ENCODE results near the gene PMFBP1.

Gene PMFBP1

DNA sequence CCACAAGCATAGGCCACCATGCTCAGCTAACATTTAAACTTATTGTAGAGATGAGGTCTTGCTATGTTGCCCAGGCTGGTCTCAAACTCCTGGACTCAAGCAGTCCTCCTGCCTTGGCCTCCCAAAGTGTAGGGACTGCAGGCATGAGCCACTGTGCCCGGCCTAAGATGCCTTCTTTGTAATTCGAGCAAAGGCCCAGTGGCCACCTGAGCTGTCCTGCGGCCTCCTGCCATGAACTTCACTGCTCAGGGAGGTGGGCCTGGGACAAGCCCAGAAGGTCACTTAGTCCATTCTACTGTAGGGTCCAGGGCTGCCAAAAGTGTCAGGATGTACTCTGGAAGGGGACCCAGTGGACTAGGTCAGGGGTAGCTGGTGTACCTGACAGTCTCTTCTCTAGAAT, 47.8 kb downstream of the PMFBP1 start:
- H3K23ac ChIP-seq (ENCODE audit: low read length) = no peak overlapping the region
- H2BK120ac ChIP-seq (ENCODE audit: insufficient read depth, low read length, poor library complexity) = no peak overlapping the region
- H2BK5ac ChIP-seq (ENCODE audit: low read depth, low read length, poor library complexity) = no peak overlapping the region
- H4K91ac ChIP-seq (ENCODE audit: low read depth, low read length) = no peak overlapping the region
- H3K9ac ChIP-seq (ENCODE audit: low read length) = no peak overlapping the region
- H2AK5ac ChIP-seq (ENCODE audit: low read length) = no peak overlapping the region
- no peak overlapping the region for H3K18ac ChIP-seq (ENCODE audit: low read length)
- H4K8ac ChIP-seq (ENCODE audit: low read depth, low read length) = no peak overlapping the region
- H3K4me2 ChIP-seq (ENCODE audit: low read length) = no peak overlapping the region
- no peak overlapping the region for H2BK12ac ChIP-seq (ENCODE audit: low read length)
- no peaks in the 10 kb centered on the region for H3K79me2 ChIP-seq (ENCODE audit: control insufficient read depth, insufficient read depth, low read length, poor library complexity)
- H3K4ac ChIP-seq (ENCODE audit: low read depth, low read length) = no peak overlapping the region
- DNase-seq = no peak
- no peak overlapping the region for H3K27ac ChIP-seq (ENCODE audit: low read depth, low read length)
- WGBS (ENCODE audit: extremely low coverage, insufficient coverage, insufficient read length) = no CpG with 5 or more reads among the region's 3 CpGs
- H3K14ac ChIP-seq (ENCODE audit: low read length) = no peak overlapping the region
- H2AFZ ChIP-seq (ENCODE audit: insufficient read depth, low read length, poor library complexity) = no peak overlapping the region
- H3K27me3 ChIP-seq (ENCODE audit: insufficient read depth, low read length) = no peaks in the 10 kb centered on the region
- no peaks in the 10 kb centered on the region for H3K9me3 ChIP-seq (ENCODE audit: insufficient read depth, low read depth, low read length)
- no peaks in the 10 kb centered on the region for H3K4me1 ChIP-seq (ENCODE audit: control insufficient read depth in 1 of 2, insufficient read depth in 2 of 2, low read length in 2 of 2)
- H4K12ac ChIP-seq (ENCODE audit: low read depth, low read length) = no peak overlapping the region
- H3K79me1 ChIP-seq (ENCODE audit: low read length) = no peaks in the 10 kb centered on the region
- no peak overlapping the region for H3K4me3 ChIP-seq (ENCODE audit: low read depth, low read length)
- H3K36me3 ChIP-seq (ENCODE audit: control insufficient read depth in 1 of 2, insufficient read depth in 2 of 2, low read length in 2 of 2) = no peaks in the 10 kb centered on the region

DNA sequence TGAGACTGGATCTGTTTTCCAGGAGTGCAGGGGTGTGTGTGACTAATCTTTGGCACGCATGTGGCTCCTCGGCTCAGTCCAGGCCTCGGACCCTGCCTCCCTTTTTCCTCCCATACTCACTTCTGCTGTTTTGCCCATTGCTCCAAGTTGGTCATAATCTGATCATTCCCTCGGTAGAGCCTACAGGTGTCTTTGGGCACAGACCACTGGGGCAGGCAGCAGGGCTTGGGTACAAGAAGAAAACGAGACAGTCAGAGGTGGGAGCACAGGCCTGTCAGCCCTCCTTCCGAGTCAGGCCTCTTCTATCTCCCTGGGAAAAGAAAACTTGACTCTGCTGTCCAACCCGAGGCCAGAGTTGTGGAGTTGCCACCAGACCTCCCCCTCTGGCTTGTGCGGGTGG, 48.5 kb downstream of the PMFBP1 start:
- Histone ChIP-seq H3K14ac (ENCODE audit: low read length) (no peak overlapping the region), H3K27ac (ENCODE audit: low read depth, low read length) (no peak overlapping the region), H3K4me2 (ENCODE audit: low read length) (no peak overlapping the region), H3K18ac (ENCODE audit: low read length) (no peak overlapping the region), H2BK5ac (ENCODE audit: low read depth, low read length, poor library complexity) (no peak overlapping the region), H4K12ac (ENCODE audit: low read depth, low read length) (no peak overlapping the region), H3K23ac (ENCODE audit: low read length) (no peak overlapping the region), H2AK5ac (ENCODE audit: low read length) (no peak overlapping the region), H3K4me1 (ENCODE audit: control insufficient read depth in 1 of 2, insufficient read depth in 2 of 2, low read length in 2 of 2) (no peaks in the 10 kb centered on the region), H3K9me3 (ENCODE audit: insufficient read depth, low read depth, low read length) (no peaks in the 10 kb centered on the region), H3K4me3 (ENCODE audit: low read depth, low read length) (no peak overlapping the region), H3K9ac (ENCODE audit: low read length) (no peak overlapping the region), H2BK12ac (ENCODE audit: low read length) (no peak overlapping the region), H3K27me3 (ENCODE audit: insufficient read depth, low read length) (no peaks in the 10 kb centered on the region), H4K8ac (ENCODE audit: low read depth, low read length) (no peak overlapping the region), H2AFZ (ENCODE audit: insufficient read depth, low read length, poor library complexity) (no peak overlapping the region), H3K36me3 (ENCODE audit: control insufficient read depth in 1 of 2, insufficient read depth in 2 of 2, low read length in 2 of 2) (no peaks in the 10 kb centered on the region), H3K79me1 (ENCODE audit: low read length) (no peaks in the 10 kb centered on the region), H4K91ac (ENCODE audit: low read depth, low read length) (no peak overlapping the region), H2BK120ac (ENCODE audit: insufficient read depth, low read length, poor library complexity) (no peak overlapping the region), H3K4ac (ENCODE audit: low read depth, low read length) (no peak overlapping the region), H3K79me2 (ENCODE audit: control insufficient read depth, insufficient read depth, low read length, poor library complexity) (no peaks in the 10 kb centered on the region)
- DNase-seq = no peak
- no CpG with 5 or more reads among the region's 8 CpGs for WGBS (ENCODE audit: extremely low coverage, insufficient coverage, insufficient read length)

DNA sequence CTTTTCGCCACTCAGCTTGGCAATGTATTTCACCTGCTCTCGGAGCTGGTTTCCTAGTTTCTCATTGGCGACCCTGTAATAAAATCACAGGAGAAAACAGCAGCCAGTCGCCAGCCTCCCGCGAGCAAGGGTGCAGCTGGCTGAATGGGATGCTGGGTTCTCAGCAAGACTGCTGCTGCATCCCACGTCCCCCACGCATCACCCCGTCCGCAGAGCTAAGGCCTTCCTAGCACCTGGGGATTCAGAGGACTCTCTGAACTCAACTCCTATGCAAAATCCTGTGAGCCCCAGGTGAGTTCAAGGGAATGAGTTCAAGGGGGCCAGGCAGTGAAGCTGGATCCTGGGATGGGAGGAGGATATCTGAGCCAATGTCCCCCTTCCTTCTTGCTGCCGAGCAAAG, 49.0 kb downstream of the PMFBP1 start:
- no peak for DNase-seq

DNA sequence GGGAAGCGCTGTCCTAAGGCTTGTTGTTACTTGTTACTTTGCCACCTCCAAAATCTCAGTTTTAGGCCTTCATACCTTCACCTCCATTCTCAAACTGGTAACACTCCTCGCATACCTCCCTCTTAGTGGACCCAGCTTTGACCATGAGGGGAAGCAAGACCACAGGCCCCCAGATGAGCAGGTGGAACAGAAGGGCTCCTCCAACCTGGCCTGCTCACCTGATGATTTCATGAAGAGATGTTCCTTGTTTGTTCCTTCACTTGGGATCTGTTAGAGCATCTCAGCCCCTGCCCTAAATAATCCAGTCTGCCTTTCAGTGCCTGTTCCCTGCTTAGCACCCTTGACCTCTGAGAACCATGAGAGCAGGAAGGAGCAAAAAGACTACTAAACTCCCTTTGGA, 49.6 kb downstream of the PMFBP1 start:
- Histone ChIP-seq H3K4me1 (ENCODE audit: control insufficient read depth in 1 of 2, insufficient read depth in 2 of 2, low read length in 2 of 2) (no peaks in the 10 kb centered on the region), H3K4me3 (ENCODE audit: low read depth, low read length) (no peak overlapping the region), H4K91ac (ENCODE audit: low read depth, low read length) (no peak overlapping the region), H3K18ac (ENCODE audit: low read length) (no peak overlapping the region), H3K79me2 (ENCODE audit: control insufficient read depth, insufficient read depth, low read length, poor library complexity) (no peaks in the 10 kb centered on the region), H2AK5ac (ENCODE audit: low read length) (no peak overlapping the region), H4K8ac (ENCODE audit: low read depth, low read length) (no peak overlapping the region), H2BK120ac (ENCODE audit: insufficient read depth, low read length, poor library complexity) (no peak overlapping the region), H4K12ac (ENCODE audit: low read depth, low read length) (no peak overlapping the region), H2BK12ac (ENCODE audit: low read length) (no peak overlapping the region), H3K27me3 (ENCODE audit: insufficient read depth, low read length) (no peaks in the 10 kb centered on the region), H3K36me3 (ENCODE audit: control insufficient read depth in 1 of 2, insufficient read depth in 2 of 2, low read length in 2 of 2) (no peaks in the 10 kb centered on the region), H3K4me2 (ENCODE audit: low read length) (no peak overlapping the region), H3K14ac (ENCODE audit: low read length) (no peak overlapping the region), H3K23ac (ENCODE audit: low read length) (no peak overlapping the region), H3K79me1 (ENCODE audit: low read length) (no peaks in the 10 kb centered on the region), H3K9ac (ENCODE audit: low read length) (no peak overlapping the region), H2BK5ac (ENCODE audit: low read depth, low read length, poor library complexity) (no peak overlapping the region), H3K4ac (ENCODE audit: low read depth, low read length) (no peak overlapping the region), H3K27ac (ENCODE audit: low read depth, low read length) (no peak overlapping the region), H2AFZ (ENCODE audit: insufficient read depth, low read length, poor library complexity) (no peak overlapping the region), H3K9me3 (ENCODE audit: insufficient read depth, low read depth, low read length) (no peaks in the 10 kb centered on the region)
- DNase-seq = no peak
- no CpG with 5 or more reads among the region's 2 CpGs for WGBS (ENCODE audit: extremely low coverage, insufficient coverage, insufficient read length)

More for the DNA sequence above, 49.0 kb downstream of the PMFBP1 start:
- Histone ChIP-seq H4K8ac (ENCODE audit: low read depth, low read length) (no peak overlapping the region), H3K9me3 (ENCODE audit: insufficient read depth, low read depth, low read length) (no peaks in the 10 kb centered on the region), H3K4ac (ENCODE audit: low read depth, low read length) (no peak overlapping the region), H2BK120ac (ENCODE audit: insufficient read depth, low read length, poor library complexity) (no peak overlapping the region), H3K18ac (ENCODE audit: low read length) (no peak overlapping the region), H3K27ac (ENCODE audit: low read depth, low read length) (no peak overlapping the region), H2AFZ (ENCODE audit: insufficient read depth, low read length, poor library complexity) (no peak overlapping the region), H3K27me3 (ENCODE audit: insufficient read depth, low read length) (no peaks in the 10 kb centered on the region), H4K91ac (ENCODE audit: low read depth, low read length) (no peak overlapping the region), H3K4me3 (ENCODE audit: low read depth, low read length) (no peak overlapping the region), H4K12ac (ENCODE audit: low read depth, low read length) (no peak overlapping the region), H3K9ac (ENCODE audit: low read length) (no peak overlapping the region), H3K79me2 (ENCODE audit: control insufficient read depth, insufficient read depth, low read length, poor library complexity) (no peaks in the 10 kb centered on the region), H3K79me1 (ENCODE audit: low read length) (no peaks in the 10 kb centered on the region), H3K14ac (ENCODE audit: low read length) (no peak overlapping the region), H3K4me1 (ENCODE audit: control insufficient read depth in 1 of 2, insufficient read depth in 2 of 2, low read length in 2 of 2) (no peaks in the 10 kb centered on the region), H3K36me3 (ENCODE audit: control insufficient read depth in 1 of 2, insufficient read depth in 2 of 2, low read length in 2 of 2) (no peaks in the 10 kb centered on the region), H2AK5ac (ENCODE audit: low read length) (no peak overlapping the region), H2BK12ac (ENCODE audit: low read length) (no peak overlapping the region), H3K23ac (ENCODE audit: low read length) (no peak overlapping the region), H2BK5ac (ENCODE audit: low read depth, low read length, poor library complexity) (no peak overlapping the region), H3K4me2 (ENCODE audit: low read length) (no peak overlapping the region)
- no CpG with 5 or more reads among the region's 11 CpGs for WGBS (ENCODE audit: extremely low coverage, insufficient coverage, insufficient read length)
